GM12878 (cell line): ENCODE data around the gene SC5D.

Experiments
- BCLAF1 ChIP-seq: fragments of 450-650 bp; IDR thresholded peaks from 2 replicates; pipeline ENCODE4 v1.6.1; 2017; ENCODE audit warnings: antibody characterized with exemption, mild to moderate bottlenecking, moderate library complexity
- CEBPB ChIP-seq, 2 experiments: fragments of 150-350 bp in 1 of 2; IDR thresholded peaks; 2 replicates each; pipeline ENCODE4 v1.6.1; 2012 to 2014; ENCODE audit warnings: low read depth in 2 of 2, low read length in 2 of 2, borderline replicate concordance in 1 of 2, inconsistent platforms in 1 of 2
- CTCF ChIP-seq, 3 experiments: IDR thresholded peaks in 2 of 3; conservative IDR thresholded peaks in 1 of 3; 2 replicates each; pipeline ENCODE4 v1.5.1; 2011; ENCODE audit warnings: low read depth in 3 of 3, low read length in 3 of 3, mild to moderate bottlenecking in 3 of 3, control low read depth in 2 of 3, moderate library complexity in 2 of 3, inconsistent platforms in 1 of 3, mixed read lengths in 1 of 3; ENCODE audit not compliant: control insufficient read depth in 2 of 3, insufficient read depth in 1 of 3; ENCODE audit errors: extremely low read depth in 1 of 3
- EZH2 ChIP-seq: IDR thresholded peaks from 2 replicates; pipeline ENCODE4 v1.6.1; 2012; ENCODE audit warnings: low read depth, mild to moderate bottlenecking, control low read depth, inconsistent platforms, low read length, borderline replicate concordance; ENCODE audit not compliant: control insufficient read depth
- MAX ChIP-seq: IDR thresholded peaks from 2 replicates; pipeline ENCODE4 v1.6.1; 2012; ENCODE audit warnings: low read depth, low read length, improper control_type of control experiment
- NFIC ChIP-seq: IDR thresholded peaks from 2 replicates; pipeline ENCODE4 v1.6.1; 2012; ENCODE audit warnings: low read depth, mild to moderate bottlenecking, inconsistent platforms, low read length, moderate library complexity
- POLR2A ChIP-seq: IDR thresholded peaks from 2 replicates; pipeline ENCODE4 v1.6.1; 2011; ENCODE audit warnings: low read depth, mild to moderate bottlenecking, low read length
- POLR2AphosphoS5 ChIP-seq: IDR thresholded peaks from 2 replicates; pipeline ENCODE4 v1.6.1; 2011; ENCODE audit warnings: mild to moderate bottlenecking, low read length, inconsistent platforms
- TF ChIP-seq, protein P1 (sequence below): fragments of 450-650 bp; formaldehyde crosslinking; IDR thresholded peaks from 2 replicates; pipeline ENCODE4 v1.5.0; 2022; ENCODE audit warnings: mild to moderate bottlenecking, missing genetic modification characterization

DNA sequence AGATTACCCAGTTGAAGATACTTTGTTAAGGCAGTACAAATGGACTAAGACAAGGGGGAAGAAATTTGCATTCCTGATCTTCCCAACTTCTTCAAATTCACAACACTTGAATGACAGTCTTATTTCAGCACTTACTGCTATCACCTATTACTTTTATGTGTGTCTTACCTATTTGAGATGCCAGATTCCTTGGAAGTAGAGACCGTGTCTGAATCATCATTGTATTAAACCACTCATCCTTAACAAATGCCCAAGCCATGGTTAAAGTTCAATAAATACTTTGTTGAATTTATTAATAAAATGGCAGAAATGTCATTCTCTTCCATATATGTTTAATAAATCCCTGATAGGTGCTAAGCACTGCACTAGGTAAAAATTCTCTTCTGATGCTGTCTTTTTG, 18.3 kb downstream of the SC5D start:
- no peak for TF ChIP-seq CTCF (IDR thresholded peaks at IDR 0.05 in 2 of 3, conservative IDR thresholded peaks at IDR 0.05 in 1 of 3; ENCODE audit: control insufficient read depth in 2 of 3, extremely low read depth in 1 of 3, insufficient read depth in 1 of 3, low read depth in 3 of 3, low read length in 3 of 3)
- TF ChIP-seq CEBPB (IDR thresholded peaks at IDR 0.05; ENCODE audit: borderline replicate concordance in 1 of 2, low read depth in 2 of 2, low read length in 2 of 2): no peak
- no peak for TF ChIP-seq NFIC
- TF ChIP-seq POLR2AphosphoS5: no peak
- no peak for TF ChIP-seq BCLAF1
- TF ChIP-seq EZH2: no peak
- TF ChIP-seq, protein P1, sequence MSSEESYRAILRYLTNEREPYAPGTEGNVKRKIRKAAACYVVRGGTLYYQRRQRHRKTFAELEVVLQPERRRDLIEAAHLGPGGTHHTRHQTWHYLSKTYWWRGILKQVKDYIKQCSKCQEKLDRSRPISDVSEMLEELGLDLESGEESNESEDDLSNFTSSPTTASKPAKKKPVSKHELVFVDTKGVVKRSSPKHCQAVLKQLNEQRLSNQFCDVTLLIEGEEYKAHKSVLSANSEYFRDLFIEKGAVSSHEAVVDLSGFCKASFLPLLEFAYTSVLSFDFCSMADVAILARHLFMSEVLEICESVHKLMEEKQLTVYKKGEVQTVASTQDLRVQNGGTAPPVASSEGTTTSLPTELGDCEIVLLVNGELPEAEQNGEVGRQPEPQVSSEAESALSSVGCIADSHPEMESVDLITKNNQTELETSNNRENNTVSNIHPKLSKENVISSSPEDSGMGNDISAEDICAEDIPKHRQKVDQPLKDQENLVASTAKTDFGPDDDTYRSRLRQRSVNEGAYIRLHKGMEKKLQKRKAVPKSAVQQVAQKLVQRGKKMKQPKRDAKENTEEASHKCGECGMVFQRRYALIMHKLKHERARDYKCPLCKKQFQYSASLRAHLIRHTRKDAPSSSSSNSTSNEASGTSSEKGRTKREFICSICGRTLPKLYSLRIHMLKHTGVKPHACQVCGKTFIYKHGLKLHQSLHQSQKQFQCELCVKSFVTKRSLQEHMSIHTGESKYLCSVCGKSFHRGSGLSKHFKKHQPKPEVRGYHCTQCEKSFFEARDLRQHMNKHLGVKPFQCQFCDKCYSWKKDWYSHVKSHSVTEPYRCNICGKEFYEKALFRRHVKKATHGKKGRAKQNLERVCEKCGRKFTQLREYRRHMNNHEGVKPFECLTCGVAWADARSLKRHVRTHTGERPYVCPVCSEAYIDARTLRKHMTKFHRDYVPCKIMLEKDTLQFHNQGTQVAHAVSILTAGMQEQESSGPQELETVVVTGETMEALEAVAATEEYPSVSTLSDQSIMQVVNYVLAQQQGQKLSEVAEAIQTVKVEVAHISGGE (CRISPR knock-in tag): no peak
- no peak for TF ChIP-seq POLR2A
- TF ChIP-seq MAX: no peak
